ENCODE measurements around the gene ZNF750.
A peak's percentile ranks its signal among the peaks of the same experiment; 100 is the strongest.

Gene ZNF750

DNA sequence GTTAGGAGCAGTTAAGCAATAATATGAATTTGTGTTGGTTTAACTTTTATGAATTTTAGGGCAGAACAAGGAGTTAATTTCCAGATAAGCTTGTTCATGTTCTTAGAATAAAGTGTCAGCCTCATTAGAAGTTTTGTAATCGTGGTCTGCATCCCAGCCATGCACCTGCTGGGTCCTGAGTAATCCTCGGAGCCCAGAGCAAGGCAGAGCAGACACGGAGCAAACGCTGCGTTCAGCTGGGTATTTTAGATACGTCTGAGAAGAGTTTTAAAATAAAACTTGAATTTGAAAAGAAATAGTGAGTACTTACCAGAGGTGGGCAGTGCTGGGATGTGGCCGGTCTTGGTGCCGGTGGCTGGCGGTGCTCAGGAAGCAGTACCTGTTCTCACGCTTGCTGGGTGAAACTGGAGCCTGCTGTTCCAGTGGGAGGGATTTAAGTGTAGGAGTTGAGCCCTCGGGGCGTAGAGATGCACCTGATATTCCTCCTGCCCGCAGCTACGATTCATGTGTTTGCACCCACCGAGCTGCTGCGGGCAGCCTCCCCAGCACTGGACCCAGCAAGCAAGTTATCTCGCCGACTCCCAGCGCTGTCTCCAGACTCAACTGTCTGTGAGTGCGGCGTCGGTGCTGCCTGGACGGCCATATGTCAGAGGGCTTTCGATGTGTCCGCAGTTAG, at the start of gene ZNF750:
Gene ZNF750 (minus strand): TSS at position 406 of the 676 bp plus-strand sequence. CDS start 7,568 bp downstream, outside the sequence.
- DNase-seq = peak; percentile 58

GRCh38 chr17:82888583-82889495, 49.0 kb upstream of the ZNF750 start:
- DNase-seq = no peak

DNA sequence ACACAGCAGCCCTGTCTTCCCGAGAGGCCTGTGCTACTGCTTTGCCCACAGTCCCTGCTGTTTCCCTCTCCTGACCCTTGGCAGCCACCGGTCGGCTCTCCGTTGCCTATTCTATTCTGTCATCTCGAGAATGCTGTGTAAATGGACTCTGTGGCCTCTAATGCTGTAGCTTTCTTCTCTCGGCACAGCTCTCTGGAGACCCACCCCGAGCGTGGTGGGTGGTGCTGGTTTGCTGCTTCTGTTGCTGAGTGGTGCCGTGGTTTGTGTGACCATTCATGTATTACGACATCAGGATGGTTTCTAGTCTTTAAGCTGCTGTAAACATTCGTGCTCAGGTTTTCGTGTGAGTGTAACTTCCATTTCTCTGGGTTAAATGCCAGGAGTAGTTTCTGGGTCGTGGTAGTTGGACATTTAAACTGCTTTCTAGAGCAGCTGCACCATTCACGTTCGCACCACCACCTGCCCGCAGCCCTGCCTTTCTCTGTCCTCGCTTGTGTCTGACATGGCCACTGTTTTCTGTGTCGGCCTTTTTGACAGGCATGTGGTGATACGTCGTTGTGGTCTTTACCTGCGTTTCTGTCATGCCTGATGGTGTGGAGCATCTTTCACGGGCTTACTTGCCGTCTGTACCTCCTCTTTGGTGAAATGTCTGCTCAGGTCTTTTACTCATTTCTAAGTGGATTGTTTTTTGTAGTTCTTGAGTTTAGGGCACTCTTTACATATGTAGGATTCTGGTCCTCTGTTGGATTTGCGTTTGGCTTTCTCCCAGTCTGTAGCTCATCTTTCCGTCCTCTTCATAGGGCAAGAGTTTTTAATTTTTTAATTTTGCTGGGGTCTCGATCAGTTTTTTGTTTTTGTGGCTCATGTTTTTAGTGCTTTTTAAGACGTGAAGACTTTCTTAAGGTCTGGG, 47.7 kb upstream of the ZNF750 start:
- DNase-seq = no peak

DNA sequence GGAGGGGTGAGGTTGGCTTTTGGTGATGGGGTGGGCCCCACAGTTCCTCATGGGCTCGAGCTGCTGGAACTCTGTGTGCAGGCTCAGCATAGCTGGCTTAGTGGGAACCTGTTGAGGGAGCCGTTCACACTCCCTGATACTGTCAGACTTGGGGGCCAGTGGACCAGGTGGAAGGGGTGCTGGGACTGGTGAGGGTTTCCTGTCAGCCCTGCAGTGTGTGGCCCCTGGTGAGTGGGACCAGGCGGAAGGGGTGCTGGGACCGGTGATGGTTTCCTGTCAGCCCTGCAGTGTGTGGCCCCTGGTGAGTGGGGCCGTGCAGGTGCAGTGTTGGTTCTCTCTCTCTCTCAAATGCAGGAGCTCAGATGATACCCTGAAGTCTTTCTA, 45.1 kb upstream of the ZNF750 start:
- DNase-seq = no peak

GRCh38 chr17:82884341-82884969, 44.6 kb upstream of the ZNF750 start:
- DNase-seq = no peak

- no peak for DNase-seq
Observed at GRCh38 chr17:82883419-82884031, 43.7 kb upstream of the ZNF750 start.

DNA sequence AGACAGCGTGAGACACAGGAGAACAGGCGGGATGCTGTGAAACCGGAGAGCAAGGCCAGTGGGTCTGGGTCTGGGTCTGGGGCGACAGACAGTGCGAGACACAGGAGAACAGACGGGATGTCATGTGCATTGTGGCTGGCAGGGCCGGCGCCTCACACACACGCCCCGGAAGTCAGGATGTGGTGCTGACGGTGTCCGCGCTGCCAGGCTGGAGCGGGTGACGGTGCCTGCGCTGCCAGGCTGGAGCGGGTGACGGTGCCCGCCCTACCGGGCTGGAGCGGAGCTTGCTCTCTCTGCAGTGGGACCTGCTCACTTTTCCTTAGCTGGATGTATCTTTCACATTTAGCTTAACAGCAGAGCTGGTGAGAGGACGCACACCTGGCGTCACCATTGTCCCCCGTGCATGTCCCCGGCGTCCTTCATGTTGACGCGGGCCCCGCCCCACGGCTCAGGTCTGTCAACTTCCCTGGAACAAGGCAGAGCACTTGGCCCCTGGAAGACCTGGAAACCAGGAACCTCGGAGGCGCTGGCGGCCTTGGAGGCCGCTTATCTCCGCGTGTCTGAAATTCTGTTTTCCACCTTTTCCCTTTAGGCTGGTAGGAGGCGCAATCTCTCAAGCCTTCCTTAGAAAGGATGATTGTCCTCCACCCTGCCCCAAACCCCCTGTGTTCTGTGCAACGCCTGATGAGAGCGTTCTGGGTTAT, 43.0 kb upstream of the ZNF750 start:
- DNase-seq = no peak

- DNase-seq = no peak
Observed at GRCh38 chr17:82881900-82882714, 42.3 kb upstream of the ZNF750 start.

DNA sequence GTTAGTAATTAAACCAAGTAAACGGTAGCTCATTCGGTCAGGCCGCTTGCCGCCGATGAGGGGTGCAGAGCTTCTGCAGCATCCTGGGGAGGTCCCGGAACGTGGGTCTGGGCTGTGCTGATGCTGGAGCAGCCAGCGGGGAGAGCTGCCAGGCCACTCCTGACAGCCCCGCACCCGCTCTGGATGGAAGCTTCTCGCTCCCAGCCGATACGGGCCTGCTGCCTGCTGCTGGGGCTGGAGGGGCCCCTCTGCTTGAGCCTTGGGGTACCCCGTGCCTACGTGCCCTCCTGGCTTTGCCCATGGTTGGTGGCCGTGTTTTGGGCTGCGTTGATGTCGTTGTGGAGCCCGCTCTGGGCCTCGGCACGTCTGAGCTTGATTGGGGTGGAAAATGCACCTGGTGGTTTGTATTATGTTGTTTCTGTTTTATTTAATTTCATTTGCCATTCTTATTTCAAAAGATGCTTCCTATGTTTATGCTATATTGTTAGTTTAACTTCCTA, 41.6 kb upstream of the ZNF750 start:
- no peak for DNase-seq

- no peak for DNase-seq
Observed at GRCh38 chr17:82880620-82881323, 41.0 kb upstream of the ZNF750 start.

GRCh38 chr17:82879241-82879640, 39.4 kb upstream of the ZNF750 start:
- DNase-seq = no peak

GRCh38 chr17:82878527-82878926, 38.7 kb upstream of the ZNF750 start:
- no peak for DNase-seq

- peak; percentile 27 for DNase-seq
Observed at GRCh38 chr17:82876602-82877379, 37.0 kb upstream of the ZNF750 start.

GRCh38 chr17:82876149-82876548, 36.3 kb upstream of the ZNF750 start:
- peak; percentile 20 for DNase-seq

- peak; percentile 18 for DNase-seq
Observed at GRCh38 chr17:82875407-82875856, 35.6 kb upstream of the ZNF750 start.

DNA sequence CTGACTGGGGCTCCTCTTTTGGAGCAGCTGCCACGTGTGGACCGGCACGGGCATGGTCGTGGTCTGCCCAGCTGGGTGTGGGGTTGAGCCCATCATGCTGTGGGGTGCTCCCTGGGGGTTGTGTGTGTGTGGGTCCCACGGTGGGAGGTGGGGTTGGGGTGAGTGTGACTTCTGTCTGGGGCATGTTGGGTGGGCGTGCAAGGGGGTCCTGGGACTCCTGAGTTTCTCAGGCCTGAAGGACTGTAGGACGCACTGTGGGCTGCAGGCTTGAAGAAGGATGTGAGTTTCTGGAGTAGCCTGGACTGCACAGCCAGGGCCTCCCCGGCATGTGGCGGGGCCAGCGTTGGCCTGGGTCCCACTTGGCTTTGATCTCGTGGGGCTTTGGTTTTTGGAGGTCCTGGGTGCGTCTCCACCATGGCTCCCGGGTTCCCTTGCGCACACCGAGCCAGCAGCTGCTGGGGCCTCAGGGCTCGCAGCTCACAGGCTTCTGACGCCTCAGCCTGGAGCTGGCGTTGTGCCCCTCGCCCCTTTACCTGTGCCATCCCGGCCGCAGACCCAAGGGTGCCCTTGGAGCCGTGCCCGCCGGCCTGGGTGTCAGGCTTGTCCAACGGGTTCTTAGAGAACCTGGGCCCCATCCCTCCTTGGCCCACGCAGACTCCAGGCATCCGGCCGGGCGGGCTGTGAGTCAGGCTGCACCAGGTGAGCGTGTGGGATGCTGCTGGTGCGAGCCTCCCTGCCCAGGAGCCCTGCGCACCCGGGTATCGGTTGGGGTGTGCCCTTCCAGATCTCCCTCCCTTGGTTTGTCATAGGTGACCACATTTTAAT, 34.4 kb upstream of the ZNF750 start:
- no peak for DNase-seq

- DNase-seq = no peak
Observed at GRCh38 chr17:82873521-82873920, 33.7 kb upstream of the ZNF750 start.

All from DMS79 treated with DMSO at 0.1 percent for 48 hours (cell line).